ENCODE measurements around the gene EDIL3. TPM values are rescaled to one million over a fixed set of nuclear protein-coding genes. Genes with fewer than 3 reads are reported as not detected.
A peak's percentile ranks its signal among the peaks of the same experiment; 100 is the strongest.

The EDIL3 gene
- total RNA-seq, 2 donors from 2014 or later, result not detected

GRCh38 chr5:84285641-84286637, 98.7 kb downstream of the EDIL3 start:
- Mint-ChIP-seq H3K27ac (no peak overlapping the region), H3K4me1 (ENCODE audit: low read depth) (no peaks in the 10 kb centered on the region), H3K4me3 (no peak overlapping the region), H3K9me3 (peaks cover 0 to 8% of the 10 kb centered on the region in 2 donors), H3K27me3 (ENCODE audit: low read depth) (no peaks in the 10 kb centered on the region), H3K36me3 (ENCODE audit: insufficient read depth in 2 of 2) (peaks cover 0 to 2% of the 10 kb centered on the region in 2 donors)
- ATAC-seq (replicated peaks in 1 of 2) (no peak), DNase-seq (no peak)

GRCh38 chr5:84281383-84281782, 103.3 kb downstream of the EDIL3 start:
- Mint-ChIP-seq H3K4me3 (no peak overlapping the region), H3K27me3 (ENCODE audit: low read depth) (no peaks in the 10 kb centered on the region), H3K4me1 (ENCODE audit: low read depth) (no peaks in the 10 kb centered on the region), H3K27ac (no peak overlapping the region), H3K9me3 (peaks cover 0 to 2% of the 10 kb centered on the region in 2 donors), H3K36me3 (ENCODE audit: insufficient read depth in 2 of 2) (no peaks in the 10 kb centered on the region)
- DNase-seq (no peak), ATAC-seq (replicated peaks in 1 of 2) (no peak)

- H3K9me3 Mint-ChIP-seq, result peaks cover 0 to 2% of the 10 kb centered on the region in 2 donors
- no peaks in the 10 kb centered on the region for H3K27me3 Mint-ChIP-seq (ENCODE audit: low read depth)
- no peaks in the 10 kb centered on the region for H3K36me3 Mint-ChIP-seq (ENCODE audit: insufficient read depth in 2 of 2)
- ATAC-seq (replicated peaks in 1 of 2) (no peak), DNase-seq (no peak)
- no peak overlapping the region for H3K27ac Mint-ChIP-seq
- H3K4me1 Mint-ChIP-seq (ENCODE audit: low read depth), result no peaks in the 10 kb centered on the region
- H3K4me3 Mint-ChIP-seq, result no peak overlapping the region
Observed at GRCh38 chr5:84279234-84279633, 105.4 kb downstream of the EDIL3 start.

GRCh38 chr5:84275609-84276008, 109.1 kb downstream of the EDIL3 start:
- H3K27me3 Mint-ChIP-seq (ENCODE audit: low read depth), result no peaks in the 10 kb centered on the region
- H3K36me3 Mint-ChIP-seq (ENCODE audit: insufficient read depth in 2 of 2), result no peaks in the 10 kb centered on the region
- H3K4me3 Mint-ChIP-seq, result no peak overlapping the region
- no peak overlapping the region for H3K27ac Mint-ChIP-seq
- no peaks in the 10 kb centered on the region for H3K4me1 Mint-ChIP-seq (ENCODE audit: low read depth)
- H3K9me3 Mint-ChIP-seq, result no peaks in the 10 kb centered on the region
- ATAC-seq (replicated peaks in 1 of 2), result no peak
- no peak for DNase-seq

- Mint-ChIP-seq H3K27me3 (ENCODE audit: low read depth) (no peaks in the 10 kb centered on the region), H3K4me3 (no peak overlapping the region), H3K36me3 (ENCODE audit: insufficient read depth in 2 of 2) (no peaks in the 10 kb centered on the region), H3K27ac (no peak overlapping the region), H3K4me1 (ENCODE audit: low read depth) (no peaks in the 10 kb centered on the region), H3K9me3 (no peaks in the 10 kb centered on the region)
- DNase-seq (peak; percentile 2 to 5), ATAC-seq (replicated peaks in 1 of 2) (no peak)
Observed at GRCh38 chr5:84274585-84275468, 109.9 kb downstream of the EDIL3 start.

- H3K4me3 Mint-ChIP-seq, result no peak overlapping the region
- no peaks in the 10 kb centered on the region for H3K9me3 Mint-ChIP-seq
- ATAC-seq (replicated peaks in 1 of 2) (no peak), DNase-seq (no peak)
- H3K4me1 Mint-ChIP-seq (ENCODE audit: low read depth), result no peaks in the 10 kb centered on the region
- H3K27ac Mint-ChIP-seq, result no peak overlapping the region
- no peaks in the 10 kb centered on the region for H3K36me3 Mint-ChIP-seq (ENCODE audit: insufficient read depth in 2 of 2)
- H3K27me3 Mint-ChIP-seq (ENCODE audit: low read depth), result no peaks in the 10 kb centered on the region
Observed at GRCh38 chr5:84273517-84273883, 111.2 kb downstream of the EDIL3 start.

- no peak for DNase-seq
- no peak for ATAC-seq (replicated peaks in 1 of 2)
- Mint-ChIP-seq H3K4me3 (no peak overlapping the region), H3K27ac (no peak overlapping the region), H3K36me3 (ENCODE audit: insufficient read depth in 2 of 2) (no peaks in the 10 kb centered on the region), H3K4me1 (ENCODE audit: low read depth) (no peaks in the 10 kb centered on the region), H3K9me3 (no peaks in the 10 kb centered on the region), H3K27me3 (ENCODE audit: low read depth) (no peaks in the 10 kb centered on the region)
Observed at GRCh38 chr5:84272771-84273516, 111.7 kb downstream of the EDIL3 start.

GRCh38 chr5:84265739-84266550, 118.7 kb downstream of the EDIL3 start:
- DNase-seq (no peak), ATAC-seq (replicated peaks in 1 of 2) (no peak)
- Mint-ChIP-seq H3K27ac (no peak overlapping the region), H3K9me3 (peaks cover 0 to 3% of the 10 kb centered on the region in 2 donors), H3K27me3 (ENCODE audit: low read depth) (no peaks in the 10 kb centered on the region), H3K36me3 (ENCODE audit: insufficient read depth in 2 of 2) (no peaks in the 10 kb centered on the region), H3K4me1 (ENCODE audit: low read depth) (no peaks in the 10 kb centered on the region), H3K4me3 (no peak overlapping the region)

- H3K4me3 Mint-ChIP-seq, result no peak overlapping the region
- no peaks in the 10 kb centered on the region for H3K4me1 Mint-ChIP-seq (ENCODE audit: low read depth)
- H3K36me3 Mint-ChIP-seq (ENCODE audit: insufficient read depth in 2 of 2), result no peaks in the 10 kb centered on the region
- H3K9me3 Mint-ChIP-seq, result peaks cover 0 to 4% of the 10 kb centered on the region in 2 donors
- no peak for DNase-seq
- no peaks in the 10 kb centered on the region for H3K27me3 Mint-ChIP-seq (ENCODE audit: low read depth)
- ATAC-seq (replicated peaks in 1 of 2), result no peak
- no peak overlapping the region for H3K27ac Mint-ChIP-seq
Observed at GRCh38 chr5:84265130-84265529, 119.5 kb downstream of the EDIL3 start.

- ATAC-seq (replicated peaks in 1 of 2) (no peak), DNase-seq (no peak)
- no peaks in the 10 kb centered on the region for H3K36me3 Mint-ChIP-seq (ENCODE audit: insufficient read depth in 2 of 2)
- no peaks in the 10 kb centered on the region for H3K4me1 Mint-ChIP-seq (ENCODE audit: low read depth)
- H3K27me3 Mint-ChIP-seq (ENCODE audit: low read depth), result no peaks in the 10 kb centered on the region
- H3K27ac Mint-ChIP-seq, result no peak overlapping the region
- H3K9me3 Mint-ChIP-seq, result peaks cover 2 to 4% of the 10 kb centered on the region in 2 donors
- no peak overlapping the region for H3K4me3 Mint-ChIP-seq
Observed at GRCh38 chr5:84260939-84261338, 123.7 kb downstream of the EDIL3 start.

GRCh38 chr5:84260140-84260539, 124.5 kb downstream of the EDIL3 start:
- Mint-ChIP-seq H3K4me3 (no peak overlapping the region), H3K27ac (no peak overlapping the region), H3K4me1 (ENCODE audit: low read depth) (no peaks in the 10 kb centered on the region), H3K27me3 (ENCODE audit: low read depth) (no peaks in the 10 kb centered on the region), H3K36me3 (ENCODE audit: insufficient read depth in 2 of 2) (no peaks in the 10 kb centered on the region), H3K9me3 (peaks cover 2 to 4% of the 10 kb centered on the region in 2 donors)
- DNase-seq, result no peak
- ATAC-seq (replicated peaks in 1 of 2), result no peak
